Measurements from ENCODE around the gene FOCAD.
A peak's percentile ranks its signal among the peaks of the same experiment; 100 is the strongest.

FOCAD gene

DNA sequence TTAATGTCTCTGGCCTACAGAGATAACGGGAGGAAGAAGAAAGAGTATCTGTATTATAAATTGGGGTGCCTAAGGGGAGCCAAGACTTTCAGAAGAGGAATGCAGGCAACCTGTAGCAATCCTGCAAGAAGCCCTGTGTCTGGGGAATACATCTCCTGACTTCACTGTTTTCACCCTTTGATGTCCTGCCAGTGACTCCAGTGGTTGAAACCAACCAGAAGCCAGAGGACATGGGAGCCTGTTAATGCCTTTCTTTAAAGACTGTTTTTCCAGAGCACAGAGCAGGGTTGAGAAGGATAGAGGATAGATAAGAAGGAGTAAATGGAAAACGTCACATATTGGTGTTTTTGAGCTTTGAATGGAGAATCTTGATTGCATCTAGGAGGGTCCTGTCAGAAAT lies 196.2 kb downstream of the FOCAD start:
- Histone ChIP-seq H3K27ac (ENCODE audit: low read length, poor library complexity, severe bottlenecking) (no peak overlapping the region), H4K91ac (ENCODE audit: low read length) (no peak overlapping the region), H3K9me3 (ENCODE audit: control insufficient read depth, low read length) (no peaks in the 10 kb centered on the region), H2BK5ac (ENCODE audit: low read depth, low read length, poor library complexity, severe bottlenecking) (no peak overlapping the region), H3K9ac (ENCODE audit: low read length) (no peak overlapping the region), H3K4me3 (ENCODE audit: insufficient read depth in 1 of 2, low read depth in 1 of 2, low read length in 2 of 2) (no peak overlapping the region), H2BK15ac (ENCODE audit: low read depth, poor library complexity, severe bottlenecking) (no peak overlapping the region), H3K18ac (ENCODE audit: low read depth in 1 of 2, low read length in 2 of 2) (no peak overlapping the region), H3K14ac (ENCODE audit: low read length in 2 of 2) (no peak overlapping the region), H3K4ac (ENCODE audit: low read depth in 1 of 2, low read length in 2 of 2) (no peak overlapping the region), H2AK5ac (ENCODE audit: low read length, severe bottlenecking) (no peak overlapping the region), H3K4me1 (ENCODE audit: control insufficient read depth, insufficient read depth, low read depth, low read length) (peaks cover 1% of the 10 kb centered on the region), H2BK12ac (ENCODE audit: low read length in 2 of 2) (no peak overlapping the region), H3K36me3 (ENCODE audit: control insufficient read depth in 1 of 2, insufficient read depth in 2 of 2, low read depth in 1 of 2, low read length in 2 of 2) (peaks cover 6 to 61% of the 10 kb centered on the region in 2 experiments), H3K23ac (ENCODE audit: low read length in 2 of 2) (no peak overlapping the region), H2BK120ac (ENCODE audit: low read depth, low read length) (no peak overlapping the region), H2AFZ (ENCODE audit: low read depth, low read length) (no peak overlapping the region), H4K8ac (ENCODE audit: low read length) (no peak overlapping the region), H3K4me2 (ENCODE audit: low read length, poor library complexity, severe bottlenecking) (no peak overlapping the region), H3K27me3 (ENCODE audit: control insufficient read depth in 1 of 2, insufficient read depth in 1 of 2, low read length in 2 of 2) (no peaks in the 10 kb centered on the region), H3K79me1 (replicated peaks; ENCODE audit: low read length, poor library complexity, severe bottlenecking) (peaks cover 3% of the 10 kb centered on the region)
- no peak for DNase-seq
- 64% methylated on average over 2 of the region's 2 CpGs for WGBS

DNA sequence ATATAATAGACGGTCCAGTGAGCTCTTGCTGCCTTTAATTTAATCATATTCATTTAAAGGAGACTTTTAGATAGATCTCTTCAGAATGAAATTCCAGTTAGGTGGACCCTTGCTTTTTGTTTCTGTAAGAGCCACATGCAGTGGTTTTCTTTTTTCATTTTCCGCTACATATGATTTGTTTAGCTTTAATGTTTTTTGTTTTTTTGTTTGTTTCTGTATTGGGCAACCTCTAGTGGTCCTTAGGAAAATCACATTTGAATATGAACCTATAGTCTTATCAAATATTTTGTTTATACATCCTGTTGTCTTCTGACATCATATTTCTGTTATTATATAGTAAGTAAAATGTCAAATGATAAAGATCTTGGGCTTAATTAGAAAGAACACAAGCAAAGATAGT lies 196.6 kb downstream of the FOCAD start:
- Histone ChIP-seq H2BK12ac (ENCODE audit: low read length in 2 of 2) (no peak overlapping the region), H3K14ac (ENCODE audit: low read length in 2 of 2) (no peak overlapping the region), H3K4ac (ENCODE audit: low read depth in 1 of 2, low read length in 2 of 2) (no peak overlapping the region), H3K9me3 (ENCODE audit: control insufficient read depth, low read length) (no peaks in the 10 kb centered on the region), H2AK5ac (ENCODE audit: low read length, severe bottlenecking) (no peak overlapping the region), H3K18ac (ENCODE audit: low read depth in 1 of 2, low read length in 2 of 2) (no peak overlapping the region), H3K9ac (ENCODE audit: low read length) (no peak overlapping the region), H2BK5ac (ENCODE audit: low read depth, low read length, poor library complexity, severe bottlenecking) (no peak overlapping the region), H2BK120ac (ENCODE audit: low read depth, low read length) (no peak overlapping the region), H3K79me1 (replicated peaks; ENCODE audit: low read length, poor library complexity, severe bottlenecking) (peaks cover 3% of the 10 kb centered on the region), H3K23ac (ENCODE audit: low read length in 2 of 2) (no peak overlapping the region), H2AFZ (ENCODE audit: low read depth, low read length) (no peak overlapping the region), H2BK15ac (ENCODE audit: low read depth, poor library complexity, severe bottlenecking) (no peak overlapping the region), H3K27ac (ENCODE audit: low read length, poor library complexity, severe bottlenecking) (no peak overlapping the region), H3K4me2 (ENCODE audit: low read length, poor library complexity, severe bottlenecking) (no peak overlapping the region), H4K8ac (ENCODE audit: low read length) (no peak overlapping the region), H3K27me3 (ENCODE audit: control insufficient read depth in 1 of 2, insufficient read depth in 1 of 2, low read length in 2 of 2) (no peaks in the 10 kb centered on the region), H3K4me1 (ENCODE audit: control insufficient read depth, insufficient read depth, low read depth, low read length) (no peaks in the 10 kb centered on the region), H3K36me3 (ENCODE audit: control insufficient read depth in 1 of 2, insufficient read depth in 2 of 2, low read depth in 1 of 2, low read length in 2 of 2) (peaks cover 6 to 62% of the 10 kb centered on the region in 2 experiments), H3K4me3 (ENCODE audit: insufficient read depth in 1 of 2, low read depth in 1 of 2, low read length in 2 of 2) (no peak overlapping the region), H4K91ac (ENCODE audit: low read length) (no peak overlapping the region)
- 100% methylated on average over 1 of the region's 2 CpGs for WGBS
- no peak for DNase-seq

DNA sequence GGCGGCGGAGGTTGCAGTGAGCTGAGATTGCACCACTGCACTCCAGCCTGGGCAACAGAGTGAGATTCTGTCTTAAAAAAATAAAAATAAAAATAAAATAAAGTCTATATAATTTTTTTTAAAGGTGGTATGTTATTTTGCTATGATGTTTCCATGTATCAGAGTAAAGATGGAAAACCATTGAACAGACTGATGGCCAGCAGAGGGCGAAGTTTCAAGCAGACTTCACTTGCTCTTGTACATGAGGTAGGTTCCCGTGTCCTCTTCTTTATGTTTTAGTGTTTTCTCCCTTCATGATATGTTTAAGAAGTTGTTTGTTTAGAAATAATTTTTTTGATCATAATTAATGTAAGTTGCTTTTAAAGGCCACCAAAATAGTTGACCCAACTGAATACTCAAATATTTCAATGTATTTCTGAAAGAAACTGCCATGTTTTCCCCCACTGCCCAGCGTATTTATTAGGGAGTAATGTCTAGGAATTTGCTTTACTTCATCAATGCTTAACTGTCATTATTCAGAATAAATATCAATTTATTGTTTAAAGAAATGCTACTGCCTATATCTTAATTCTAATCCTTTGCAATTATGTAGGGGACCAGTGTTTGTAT lies 201.0 kb downstream of the FOCAD start:
- Histone ChIP-seq H3K27ac (ENCODE audit: low read length, poor library complexity, severe bottlenecking) (no peak overlapping the region), H2BK12ac (ENCODE audit: low read length in 2 of 2) (no peak overlapping the region), H2BK5ac (ENCODE audit: low read depth, low read length, poor library complexity, severe bottlenecking) (no peak overlapping the region), H4K91ac (ENCODE audit: low read length) (no peak overlapping the region), H3K4me3 (ENCODE audit: insufficient read depth in 1 of 2, low read depth in 1 of 2, low read length in 2 of 2) (no peak overlapping the region), H2AFZ (ENCODE audit: low read depth, low read length) (no peak overlapping the region), H2BK15ac (ENCODE audit: low read depth, poor library complexity, severe bottlenecking) (no peak overlapping the region), H4K8ac (ENCODE audit: low read length) (no peak overlapping the region), H3K27me3 (ENCODE audit: control insufficient read depth in 1 of 2, insufficient read depth in 1 of 2, low read length in 2 of 2) (no peaks in the 10 kb centered on the region), H3K79me1 (replicated peaks; ENCODE audit: low read length, poor library complexity, severe bottlenecking) (no peaks in the 10 kb centered on the region), H3K9ac (ENCODE audit: low read length) (no peak overlapping the region), H2AK5ac (ENCODE audit: low read length, severe bottlenecking) (no peak overlapping the region), H3K36me3 (ENCODE audit: control insufficient read depth in 1 of 2, insufficient read depth in 2 of 2, low read depth in 1 of 2, low read length in 2 of 2) (peaks cover 6 to 72% of the 10 kb centered on the region in 2 experiments), H3K18ac (ENCODE audit: low read depth in 1 of 2, low read length in 2 of 2) (no peak overlapping the region), H3K23ac (ENCODE audit: low read length in 2 of 2) (no peak overlapping the region), H3K4me1 (ENCODE audit: control insufficient read depth, insufficient read depth, low read depth, low read length) (no peaks in the 10 kb centered on the region), H3K4ac (ENCODE audit: low read depth in 1 of 2, low read length in 2 of 2) (no peak overlapping the region), H2BK120ac (ENCODE audit: low read depth, low read length) (no peak overlapping the region), H3K14ac (ENCODE audit: low read length in 2 of 2) (no peak overlapping the region), H3K4me2 (ENCODE audit: low read length, poor library complexity, severe bottlenecking) (no peak overlapping the region), H3K9me3 (ENCODE audit: control insufficient read depth, low read length) (peaks cover 12% of the 10 kb centered on the region)
- 67% methylated on average over 1 of the region's 5 CpGs for WGBS
- peak; percentile 52 for DNase-seq

DNA sequence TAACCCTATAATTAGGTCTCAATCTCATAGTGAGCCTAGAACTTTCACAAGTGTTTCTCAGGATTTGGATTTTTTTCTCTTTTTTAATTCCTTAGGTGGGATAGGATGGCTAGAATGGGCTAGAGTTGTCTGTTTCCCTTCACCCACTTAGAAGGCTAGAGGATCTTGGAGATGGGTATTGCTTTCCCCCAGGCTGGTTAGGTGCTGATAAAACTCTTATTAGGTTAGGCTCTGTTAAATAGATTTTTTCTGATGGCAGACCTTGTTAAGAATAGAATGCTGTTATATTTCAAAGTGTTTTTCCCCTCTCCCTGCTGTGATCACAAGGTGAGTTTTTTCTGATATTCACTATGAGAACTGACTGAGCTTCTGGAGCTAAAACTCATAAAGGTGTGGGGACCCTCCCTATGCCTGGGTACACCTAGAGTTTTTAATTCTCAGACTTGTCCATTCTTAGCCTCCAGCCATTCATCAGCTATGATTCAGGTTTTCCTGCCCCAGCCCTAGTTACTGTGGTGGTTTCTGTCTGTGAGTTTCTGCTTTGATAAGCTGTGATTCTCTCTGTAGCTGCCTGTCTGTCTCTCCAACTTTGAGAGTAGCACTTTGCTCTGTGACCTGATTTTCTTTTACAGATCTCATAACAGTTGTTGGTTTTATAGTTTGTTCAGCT lies 215.0 kb downstream of the FOCAD start:
- no peak overlapping the region for H3K18ac ChIP-seq (ENCODE audit: low read depth in 1 of 2, low read length in 2 of 2)
- H3K27ac ChIP-seq (ENCODE audit: low read length, poor library complexity, severe bottlenecking) = no peak overlapping the region
- DNase-seq = peak; percentile 9
- H3K27me3 ChIP-seq (ENCODE audit: control insufficient read depth in 1 of 2, insufficient read depth in 1 of 2, low read length in 2 of 2) = no peaks in the 10 kb centered on the region
- H3K9ac ChIP-seq (ENCODE audit: low read length) = no peak overlapping the region
- H2AFZ ChIP-seq (ENCODE audit: low read depth, low read length) = no peak overlapping the region
- H3K4me2 ChIP-seq (ENCODE audit: low read length, poor library complexity, severe bottlenecking) = no peak overlapping the region
- no peak overlapping the region for H2BK5ac ChIP-seq (ENCODE audit: low read depth, low read length, poor library complexity, severe bottlenecking)
- H4K8ac ChIP-seq (ENCODE audit: low read length) = no peak overlapping the region
- no peak overlapping the region for H2BK120ac ChIP-seq (ENCODE audit: low read depth, low read length)
- H2BK15ac ChIP-seq (ENCODE audit: low read depth, poor library complexity, severe bottlenecking) = no peak overlapping the region
- H3K79me1 ChIP-seq (replicated peaks; ENCODE audit: low read length, poor library complexity, severe bottlenecking) = no peaks in the 10 kb centered on the region
- no peaks in the 10 kb centered on the region for H3K4me1 ChIP-seq (ENCODE audit: control insufficient read depth, insufficient read depth, low read depth, low read length)
- peaks cover 0 to 14% of the 10 kb centered on the region in 2 experiments for H3K36me3 ChIP-seq (ENCODE audit: control insufficient read depth in 1 of 2, insufficient read depth in 2 of 2, low read depth in 1 of 2, low read length in 2 of 2)
- no peak overlapping the region for H3K4me3 ChIP-seq (ENCODE audit: insufficient read depth in 1 of 2, low read depth in 1 of 2, low read length in 2 of 2)
- no peak overlapping the region for H2BK12ac ChIP-seq (ENCODE audit: low read length in 2 of 2)
- no peak overlapping the region for H2AK5ac ChIP-seq (ENCODE audit: low read length, severe bottlenecking)
- H3K14ac ChIP-seq (ENCODE audit: low read length in 2 of 2) = no peak overlapping the region
- no peak overlapping the region for H3K4ac ChIP-seq (ENCODE audit: low read depth in 1 of 2, low read length in 2 of 2)
- H3K9me3 ChIP-seq (ENCODE audit: control insufficient read depth, low read length) = no peaks in the 10 kb centered on the region
- H3K23ac ChIP-seq (ENCODE audit: low read length in 2 of 2) = no peak overlapping the region
- no peak overlapping the region for H4K91ac ChIP-seq (ENCODE audit: low read length)
